K562 (cell line): ENCODE data around the gene SCP2. TPM values are rescaled to one million over a fixed set of nuclear protein-coding genes. Genes with fewer than 3 reads are reported as not detected.

Experiments
- ATAC-seq: fragments of 200-7000 bp; cut with Tn5 transposase; 3 replicates; pipeline ENCODE4 v1.9.1; 2020; ENCODE audit warnings: moderate library complexity
- BruUV-seq: library from RNA; stranded (reverse); fragments of 400-500 nt; replicated peaks from 2 replicates; lab custom pipeline; 2021; lab: Mats Ljungman, UMichigan
- CTCF ChIA-PET: fragments of 300-600 bp; formaldehyde crosslinking; extraction: SDS; loops from one replicate; lab custom pipeline; 2021; ENCODE audit warnings: low intra/inter-chr PET ratio; lab: Yijun Ruan, JAX
- POLR2A ChIA-PET: fragments of 300-600, 350-650 bp; sonication (Branson Sonifier 250); formaldehyde crosslinking; extraction: SDS; loops from one replicate; lab custom pipeline; 2021; ENCODE audit warnings: antibody characterized with exemption, inconsistent platforms; lab: Yijun Ruan, JAX
- DNase-seq, 4 experiments: peaks; one replicate each; pipeline versions ENCODE4 v3.0.0 to v3.0.0-alpha.2; 2011 to 2018; ENCODE audit warnings: low spot score in 3 of 4, mixed read lengths in 3 of 4; ENCODE audit errors: extremely low read depth in 1 of 4
- FAIRE-seq: peaks from 2 replicates; lab custom pipeline; 2011; peaks lifted over from hg19 to GRCh38; lab: Jason Lieb, UNC
- H2AFZ ChIP-seq: 2 replicates; pipeline ENCODE4 v1.6.0; 2011; ENCODE audit warnings: low read depth, low read length, control low read depth, inconsistent platforms
- H3K27ac ChIP-seq: fragments of 200-600 bp; 3 replicates; pipeline ENCODE4 v1.8.0; 2011; ENCODE audit warnings: low read depth, mild to moderate bottlenecking, control low read depth, inconsistent platforms, low read length, moderate library complexity, mixed read lengths; ENCODE audit errors: extremely low read depth
- H3K27me3 ChIP-seq, 2 experiments: fragments of 300-600 bp in 1 of 2; 2 replicates in 1 of 2; 3 replicates in 1 of 2; pipeline versions ENCODE4 v1.6.0 to v1.8.0; 2011; ENCODE audit warnings: inconsistent platforms in 2 of 2, low read length in 2 of 2, mild to moderate bottlenecking in 1 of 2, mixed read lengths in 1 of 2, moderate library complexity in 1 of 2; ENCODE audit not compliant: control insufficient read depth in 2 of 2, insufficient read depth in 2 of 2
- H3K36me3 ChIP-seq: fragments of 300-600 bp; 3 replicates; pipeline ENCODE4 v1.8.0; 2011; ENCODE audit warnings: mild to moderate bottlenecking, low read length, inconsistent platforms; ENCODE audit not compliant: control insufficient read depth, insufficient read depth
- H3K4me1 ChIP-seq, 2 experiments: fragments of 200-600 bp in 1 of 2; replicated peaks in 1 of 2; 2 replicates in 1 of 2; 3 replicates in 1 of 2; pipeline versions ENCODE4 v1.5.1 to v1.8.0; 2011; ENCODE audit warnings: inconsistent platforms in 2 of 2, low read length in 2 of 2, mild to moderate bottlenecking in 1 of 2, mixed read lengths in 1 of 2, moderate library complexity in 1 of 2; ENCODE audit not compliant: control insufficient read depth in 2 of 2, insufficient read depth in 2 of 2
- H3K4me2 ChIP-seq: 2 replicates; pipeline ENCODE4 v1.6.1; 2011; ENCODE audit warnings: low read length, control low read depth, inconsistent platforms, mixed read lengths; ENCODE audit not compliant: insufficient read depth
- H3K4me3 ChIP-seq: fragments of 200-600 bp; sonication (generic), shearing (Covaris generic); 2 replicates; pipeline ENCODE4 v1.5.1; 2016; ENCODE audit warnings: control low read depth, inconsistent platforms
- H3K79me2 ChIP-seq: fragments of 200-600 bp; 3 replicates; pipeline ENCODE4 v1.8.0; 2011; ENCODE audit warnings: low read length, inconsistent platforms; ENCODE audit not compliant: control insufficient read depth, insufficient read depth
- H3K9ac ChIP-seq, 2 experiments: 2 replicates each; pipeline versions ENCODE4 v1.6.0 to v1.6.1; 2011; ENCODE audit warnings: low read depth in 2 of 2, low read length in 2 of 2, control low read depth in 1 of 2, inconsistent platforms in 1 of 2, mild to moderate bottlenecking in 1 of 2, mixed read lengths in 1 of 2; ENCODE audit not compliant: insufficient read depth in 1 of 2
- H3K9me1 ChIP-seq: one replicate; pipeline ENCODE4 v1.6.0; 2011; ENCODE audit warnings: inconsistent platforms, mild to moderate bottlenecking, low read length, moderate library complexity; ENCODE audit not compliant: control insufficient read depth, insufficient read depth
- H3K9me3 ChIP-seq: replicated peaks from 2 replicates; pipeline ENCODE4 v1.5.1; 2011; ENCODE audit warnings: low read depth, low read length, inconsistent platforms; ENCODE audit not compliant: control insufficient read depth, insufficient read depth
- H4K20me1 ChIP-seq: replicated peaks from 2 replicates; pipeline ENCODE4 v1.6.1; 2011; ENCODE audit warnings: low read length, inconsistent platforms, mixed read lengths; ENCODE audit not compliant: control insufficient read depth, insufficient read depth
- BMI1 ChIP-seq: fragments of 150-350 bp; IDR thresholded peaks from 2 replicates; pipeline ENCODE4 v1.6.1; 2014; ENCODE audit warnings: low read length
- CBX2 ChIP-seq: fragments of 200-600 bp; sonication (generic); IDR thresholded peaks from one replicate; pipeline ENCODE4 v1.6.1; 2012; ENCODE audit warnings: mild to moderate bottlenecking, low read length, inconsistent platforms; ENCODE audit not compliant: insufficient read depth, poor library complexity, severe bottlenecking
- DPF2 ChIP-seq: fragments of 450-650 bp; IDR thresholded peaks from 2 replicates; pipeline ENCODE4 v1.6.1; 2016
- HDAC8 ChIP-seq: fragments of 450-650 bp; IDR thresholded peaks from 2 replicates; pipeline ENCODE4 v1.6.1; 2016; ENCODE audit warnings: mild to moderate bottlenecking, missing genetic modification characterization, moderate library complexity, missing compliant biosample characterization
- HLTF ChIP-seq: fragments of 450-650 bp; IDR thresholded peaks from 2 replicates; pipeline ENCODE4 v1.6.1; 2016
- ILF3 ChIP-seq: fragments of 450-650 bp; IDR thresholded peaks from 2 replicates; pipeline ENCODE4 v1.6.1; 2018; ENCODE audit warnings: antibody characterized with exemption, mild to moderate bottlenecking, moderate library complexity, borderline replicate concordance
- RB1 ChIP-seq: fragments of 450-650 bp; IDR thresholded peaks from 2 replicates; pipeline ENCODE4 v1.6.1; 2017; ENCODE audit warnings: low read depth, mild to moderate bottlenecking
- RFX5 ChIP-seq: IDR thresholded peaks from 2 replicates; pipeline ENCODE4 v1.6.1; 2011; ENCODE audit warnings: low read depth, mild to moderate bottlenecking, improper control_type of control experiment, low read length
- TBL1XR1 ChIP-seq, 2 experiments: IDR thresholded peaks; 2 replicates each; pipeline ENCODE4 v1.6.1; 2012; ENCODE audit warnings: improper control_type of control experiment in 2 of 2, low read length in 2 of 2, mild to moderate bottlenecking in 1 of 2
- ZC3H8 ChIP-seq: fragments of 450-650 bp; IDR thresholded peaks from 2 replicates; pipeline ENCODE4 v1.6.1; 2017
- ZNF311 ChIP-seq: fragments of 250-450 bp; sonication (Bioruptor Pico); IDR thresholded peaks from 2 replicates; pipeline ENCODE4 v1.4.0; 2020; ENCODE audit warnings: mild to moderate bottlenecking, moderate library complexity
- ZNF507 ChIP-seq: conservative IDR thresholded peaks from 2 replicates; pipeline ENCODE4 v1.6.1; 2017; ENCODE audit warnings: missing genetic modification characterization, missing compliant biosample characterization
- WGBS: fragments of 100-300 bp; shearing (Covaris generic); methylation state at CpG from one replicate; pipeline ENCODE4 v1.1.6; 2016; ENCODE audit warnings: low coverage, mixed read lengths; ENCODE audit not compliant: insufficient coverage; ENCODE audit errors: missing lambda C conversion rate; 5-methylcytosine and 5-hydroxymethylcytosine counted together
- in situ Hi-C: fragments of 300-500 bp; cut with MboI; formaldehyde crosslinking; loops from 4 replicates; pipeline ENCODE4 v1.15.0; 2018; ENCODE audit warnings: inconsistent platforms, mixed read lengths
- intact Hi-C: fragments of 100-400 bp; cut with micrococcal nuclease; formaldehyde crosslinking; loops from 2 replicates; pipeline ENCODE4 v1.14.2; 2022
- polyA plus RNA-seq, 8 experiments: library from polyadenylated mRNA; depleted of rRNA in 4 of 8; stranded (reverse) in 5 of 8; unstranded in 3 of 8; fragments of >200 nt; fragmentation: Nextera tagmentation in 2 of 8; fragmentation: Illumina TruSeq in 1 of 8; extraction: Ambion mirVana in 2 of 8; extraction: Trizol in 1 of 8; gene quantifications; 2 replicates each; pipeline versions ENCODE4 v1.2.1 to v1.2.3, GENCODE V29; 2011 to 2014; ENCODE audit warnings: inconsistent platforms in 1 of 8, missing spikeins in 1 of 8
- total RNA-seq, 7 experiments: library from RNA; depleted of rRNA in 6 of 7; stranded (reverse); fragments of >200 nt in 6 of 7; fragmentation: Illumina TruSeq in 2 of 7; extraction: Trizol in 2 of 7; gene quantifications; 2 replicates each; pipeline versions ENCODE4 v1.2.1 to v1.2.3, GENCODE V29; 2011 to 2021; ENCODE audit warnings: low replicate concordance in 1 of 7
- TF ChIP-seq, protein P1 (sequence below): fragments of 250-450 bp; sonication (Bioruptor Pico); IDR thresholded peaks from 2 replicates; pipeline ENCODE4 v1.8.0; 2022; ENCODE audit warnings: moderate library complexity, mild to moderate bottlenecking, inconsistent platforms
- TF ChIP-seq, protein P2 (sequence below): fragments of 250-450 bp; sonication (Bioruptor Pico); IDR thresholded peaks from 2 replicates; pipeline ENCODE4 v1.4.0; 2020; ENCODE audit warnings: mild to moderate bottlenecking, moderate library complexity

The SCP2 gene
- total and polyA plus RNA-seq, 9 of the 15 experiments (the other 6 are each of a cell fraction or from before 2014, with no cell fraction given): 63.8 to 258 (median 106) TPM

DNA sequence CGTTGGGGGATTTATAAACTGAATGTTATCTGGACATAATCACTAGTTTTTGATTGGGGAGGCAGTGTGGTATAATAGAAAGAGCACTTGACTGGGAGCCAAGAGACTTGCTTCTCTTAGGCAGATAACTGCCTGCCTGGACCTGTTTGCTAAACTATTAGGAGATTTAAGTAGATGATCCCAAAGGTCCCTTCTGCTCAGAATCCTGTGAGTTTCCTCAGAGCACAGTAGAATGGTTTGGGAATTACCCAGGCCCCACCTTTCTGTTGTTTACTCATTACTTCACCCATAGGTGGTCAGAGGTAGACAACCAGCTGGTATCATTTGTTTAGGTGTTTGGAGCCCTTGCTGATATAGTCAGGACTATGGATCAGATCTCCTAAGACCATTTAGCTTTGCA lies 124.6 kb downstream of the SCP2 start:
- Histone ChIP-seq H3K79me2 (no peaks in the 10 kb centered on the region), H2AFZ (no peak overlapping the region), H4K20me1 (no peaks in the 10 kb centered on the region), H3K4me3 (no peak overlapping the region), H3K36me3 (peaks cover 30% of the 10 kb centered on the region; the same call in 2 of the 3 replicates), H3K9me1 (peaks cover 3% of the 10 kb centered on the region), H3K4me1 (peaks cover 10 to 31% of the 10 kb centered on the region in 2 experiments), H3K27me3 (no peaks in the 10 kb centered on the region), H3K4me2 (no peak overlapping the region), H3K9me3 (no peaks in the 10 kb centered on the region), H3K9ac (no peak overlapping the region), H3K27ac (no peak overlapping the region)
- BruUV-seq: no TSS peak
- in situ Hi-C loops (no loop called here), intact Hi-C loops (no loop called here)
- ATAC-seq (no peak), FAIRE-seq (no peak), DNase-seq (no peak)
- TF ChIP-seq ILF3: no peak
- TF ChIP-seq ZC3H8: no peak
- TF ChIP-seq ZNF311 (CRISPR knock-in tag): no peak
- TF ChIP-seq BMI1: no peak
- WGBS: 4% methylated on average over 1 of the region's 1 CpG
- ChIA-PET CTCF (no interaction called here), POLR2A (interaction anchor here (0.9 to 3.7 kb wide), 2 partner anchors 9 to 17 kb away, joined by 3 to 13 read pairs; no protein-coding TSS in a partner anchor)

DNA sequence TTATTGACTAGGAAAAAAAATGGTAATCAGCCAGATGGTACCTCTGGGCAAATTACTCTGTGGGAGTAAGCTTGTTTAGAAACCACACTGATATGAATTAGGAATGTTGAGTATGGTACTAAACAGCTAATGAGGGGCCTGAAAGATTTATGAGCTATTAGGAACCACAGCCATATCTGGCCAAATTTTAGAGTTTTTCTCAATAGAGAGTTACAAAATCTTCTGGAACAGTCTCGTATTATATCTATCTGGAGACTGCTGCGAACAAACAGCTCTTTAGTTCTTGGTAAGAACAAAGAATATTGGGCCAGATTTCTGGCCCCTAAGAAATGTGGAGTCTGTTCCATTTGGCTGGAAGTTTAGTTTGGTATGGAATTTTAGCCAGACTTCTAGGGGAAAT lies 130.1 kb downstream of the SCP2 start:
- Histone ChIP-seq H3K4me3 (no peak overlapping the region), H4K20me1 (no peaks in the 10 kb centered on the region), H3K4me2 (no peak overlapping the region), H3K79me2 (no peaks in the 10 kb centered on the region), H3K9me1 (no peaks in the 10 kb centered on the region), H3K27me3 (peaks cover 24 to 32% of the 10 kb centered on the region in 2 experiments), H3K9ac (no peak overlapping the region), H3K4me1 (peaks cover 4 to 8% of the 10 kb centered on the region in 2 experiments; a peak in 3 of 5 replicates), H3K27ac (no peak overlapping the region), H3K9me3 (no peaks in the 10 kb centered on the region), H3K36me3 (no peaks in the 10 kb centered on the region), H2AFZ (no peak overlapping the region)
- DNase-seq (no peak), ATAC-seq (no peak), FAIRE-seq (no peak)
- in situ Hi-C loops: no loop called here
- CTCF ChIA-PET: no interaction called here
- 6% methylated on average over 2 of the region's 2 CpGs for WGBS
- intact Hi-C loops: no loop called here
- POLR2A ChIA-PET: interaction anchor here (0.8 to 1.0 kb wide), 3 partner anchors 11 to 151 kb away, joined by 3 to 5 read pairs (median 5); no protein-coding TSS in a partner anchor
- BruUV-seq: no TSS peak
- TF ChIP-seq, protein P1, sequence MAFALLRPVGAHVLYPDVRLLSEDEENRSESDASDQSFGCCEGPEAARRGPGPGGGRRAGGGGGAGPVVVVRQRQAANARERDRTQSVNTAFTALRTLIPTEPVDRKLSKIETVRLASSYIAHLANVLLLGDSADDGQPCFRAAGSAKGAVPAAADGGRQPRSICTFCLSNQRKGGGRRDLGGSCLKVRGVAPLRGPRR (CRISPR knock-in tag): no peak
- TF ChIP-seq HLTF (no peak), TBL1XR1 (IDR thresholded peaks at IDR 0.05; ENCODE audit: low read length in 2 of 2) (no peak), ZNF507 (tag) (no peak), HDAC8 (no peak), DPF2 (no peak), RB1 (no peak), RFX5 (no peak), CBX2 (no peak)
- TF ChIP-seq, protein P2, sequence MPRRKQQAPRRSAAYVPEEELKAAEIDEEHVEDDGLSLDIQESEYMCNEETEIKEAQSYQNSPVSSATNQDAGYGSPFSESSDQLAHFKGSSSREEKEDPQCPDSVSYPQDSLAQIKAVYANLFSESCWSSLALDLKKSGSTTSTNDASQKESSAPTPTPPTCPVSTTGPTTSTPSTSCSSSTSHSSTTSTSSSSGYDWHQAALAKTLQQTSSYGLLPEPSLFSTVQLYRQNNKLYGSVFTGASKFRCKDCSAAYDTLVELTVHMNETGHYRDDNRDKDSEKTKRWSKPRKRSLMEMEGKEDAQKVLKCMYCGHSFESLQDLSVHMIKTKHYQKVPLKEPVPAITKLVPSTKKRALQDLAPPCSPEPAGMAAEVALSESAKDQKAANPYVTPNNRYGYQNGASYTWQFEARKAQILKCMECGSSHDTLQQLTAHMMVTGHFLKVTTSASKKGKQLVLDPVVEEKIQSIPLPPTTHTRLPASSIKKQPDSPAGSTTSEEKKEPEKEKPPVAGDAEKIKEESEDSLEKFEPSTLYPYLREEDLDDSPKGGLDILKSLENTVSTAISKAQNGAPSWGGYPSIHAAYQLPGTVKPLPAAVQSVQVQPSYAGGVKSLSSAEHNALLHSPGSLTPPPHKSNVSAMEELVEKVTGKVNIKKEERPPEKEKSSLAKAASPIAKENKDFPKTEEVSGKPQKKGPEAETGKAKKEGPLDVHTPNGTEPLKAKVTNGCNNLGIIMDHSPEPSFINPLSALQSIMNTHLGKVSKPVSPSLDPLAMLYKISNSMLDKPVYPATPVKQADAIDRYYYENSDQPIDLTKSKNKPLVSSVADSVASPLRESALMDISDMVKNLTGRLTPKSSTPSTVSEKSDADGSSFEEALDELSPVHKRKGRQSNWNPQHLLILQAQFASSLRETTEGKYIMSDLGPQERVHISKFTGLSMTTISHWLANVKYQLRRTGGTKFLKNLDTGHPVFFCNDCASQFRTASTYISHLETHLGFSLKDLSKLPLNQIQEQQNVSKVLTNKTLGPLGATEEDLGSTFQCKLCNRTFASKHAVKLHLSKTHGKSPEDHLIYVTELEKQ: no peak
